ENCODE measurements around the gene PTPN20. TPM values are rescaled to one million over a fixed set of nuclear protein-coding genes. Genes with fewer than 3 reads are reported as not detected.

The PTPN20 gene
- total RNA-seq, 1 donor from 2014 or later = 5.3 TPM

- no peak overlapping the region for H3K4me3 ChIP-seq (ENCODE audit: low read depth, low read length)
- no peaks in the 10 kb centered on the region for H3K27me3 ChIP-seq (ENCODE audit: control insufficient read depth, insufficient read depth, low read length)
- H3K36me3 ChIP-seq (ENCODE audit: control insufficient read depth, insufficient read depth, low read length) = no peaks in the 10 kb centered on the region
- no peak for TF ChIP-seq CTCF (IDR thresholded peaks at IDR 0.05; ENCODE audit: insufficient read depth, low read length, poor library complexity, severe bottlenecking)
- no peak for DNase-seq (ENCODE audit: low read depth)
Observed at GRCh38 chr10:47026301-47027107, 115.3 kb downstream of the PTPN20 start.

DNA sequence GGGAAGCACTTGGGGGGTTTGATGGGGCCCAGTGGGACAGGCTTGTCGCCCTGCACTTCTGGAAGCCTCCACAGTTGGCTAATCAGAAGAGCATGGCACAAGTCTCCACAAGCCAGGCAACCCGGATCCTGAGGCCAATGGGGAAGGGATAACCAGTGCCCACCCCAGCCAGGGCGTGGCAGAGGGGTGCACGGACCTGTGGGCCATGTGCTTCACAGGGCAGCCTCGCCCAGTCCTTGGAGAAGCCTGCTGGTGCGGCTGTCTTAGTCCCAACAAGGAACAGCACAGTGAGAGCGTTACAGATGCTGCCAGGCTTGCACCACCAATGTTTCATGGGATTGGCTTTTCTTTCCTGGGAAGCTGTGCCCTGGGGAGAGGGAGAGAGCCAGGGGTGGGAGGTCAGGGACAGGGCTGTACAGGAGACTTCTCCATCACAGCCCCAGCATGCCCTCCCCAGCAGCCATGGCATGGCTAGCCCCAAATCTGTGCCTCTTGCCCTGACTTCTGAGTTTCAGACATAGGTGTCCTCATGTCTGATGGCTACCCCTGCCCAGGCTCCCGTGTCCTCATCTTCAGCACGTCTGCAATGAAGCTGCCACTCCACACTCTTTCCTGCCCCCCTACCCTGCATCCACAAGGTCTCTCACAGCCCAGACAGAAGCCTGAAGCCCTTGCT is 116.0 kb downstream of the PTPN20 start:
- DNase-seq (ENCODE audit: low read depth) = no peak
- no peak for TF ChIP-seq CTCF (IDR thresholded peaks at IDR 0.05; ENCODE audit: insufficient read depth, low read length, poor library complexity, severe bottlenecking)
- no peaks in the 10 kb centered on the region for H3K27me3 ChIP-seq (ENCODE audit: control insufficient read depth, insufficient read depth, low read length)
- no peak overlapping the region for H3K4me3 ChIP-seq (ENCODE audit: low read depth, low read length)
- H3K36me3 ChIP-seq (ENCODE audit: control insufficient read depth, insufficient read depth, low read length) = no peaks in the 10 kb centered on the region

- H3K4me3 ChIP-seq (ENCODE audit: low read depth, low read length) = no peak overlapping the region
- DNase-seq (ENCODE audit: low read depth) = no peak
- no peaks in the 10 kb centered on the region for H3K36me3 ChIP-seq (ENCODE audit: control insufficient read depth, insufficient read depth, low read length)
- no peak for TF ChIP-seq CTCF (IDR thresholded peaks at IDR 0.05; ENCODE audit: insufficient read depth, low read length, poor library complexity, severe bottlenecking)
- no peaks in the 10 kb centered on the region for H3K27me3 ChIP-seq (ENCODE audit: control insufficient read depth, insufficient read depth, low read length)
Observed at GRCh38 chr10:47027784-47028260, 116.6 kb downstream of the PTPN20 start.

- DNase-seq (ENCODE audit: low read depth) = no peak
- no peak for TF ChIP-seq CTCF (IDR thresholded peaks at IDR 0.05; ENCODE audit: insufficient read depth, low read length, poor library complexity, severe bottlenecking)
- no peaks in the 10 kb centered on the region for H3K27me3 ChIP-seq (ENCODE audit: control insufficient read depth, insufficient read depth, low read length)
- no peak overlapping the region for H3K4me3 ChIP-seq (ENCODE audit: low read depth, low read length)
- H3K36me3 ChIP-seq (ENCODE audit: control insufficient read depth, insufficient read depth, low read length) = no peaks in the 10 kb centered on the region
Observed at GRCh38 chr10:47028466-47028865, 117.2 kb downstream of the PTPN20 start.

- DNase-seq (ENCODE audit: low read depth) = no peak
- Histone ChIP-seq H3K36me3 (ENCODE audit: control insufficient read depth, insufficient read depth, low read length) (no peaks in the 10 kb centered on the region), H3K4me3 (ENCODE audit: low read depth, low read length) (no peak overlapping the region), H3K27me3 (ENCODE audit: control insufficient read depth, insufficient read depth, low read length) (no peaks in the 10 kb centered on the region)
- TF ChIP-seq CTCF (IDR thresholded peaks at IDR 0.05; ENCODE audit: insufficient read depth, low read length, poor library complexity, severe bottlenecking) = no peak
Observed at GRCh38 chr10:47029181-47030009, 118.2 kb downstream of the PTPN20 start.
